Dendritic cell treated with granulocyte-macrophage colony-stimulating factor and Interleukin-4, amounts not matched to agents 40 ng/mL and 50 ng/mL, for 4 days (primary cell): ENCODE results near the gene CFAP161.
A peak's percentile ranks its signal among the peaks of the same experiment; 100 is the strongest.

Experiments used
- H3K27ac Mint-ChIP-seq: one replicate; pipeline ENCODE4 v1.8.0; 2022; ENCODE audit warnings: mild to moderate bottlenecking, mixed read lengths
- H3K27me3 Mint-ChIP-seq: one replicate; pipeline ENCODE4 v1.8.0; 2022; ENCODE audit warnings: mild to moderate bottlenecking, mixed read lengths
- H3K36me3 Mint-ChIP-seq: one replicate; pipeline ENCODE4 v1.8.0; 2022; ENCODE audit warnings: low read depth, mixed read lengths
- H3K4me1 Mint-ChIP-seq: one replicate; pipeline ENCODE4 v1.8.0; 2022; ENCODE audit warnings: low read depth, mixed read lengths
- H3K4me3 Mint-ChIP-seq: one replicate; pipeline ENCODE4 v1.8.0; 2022; ENCODE audit warnings: mild to moderate bottlenecking, moderate library complexity, mixed read lengths
- H3K9me3 Mint-ChIP-seq: one replicate; pipeline ENCODE4 v1.8.0; 2022; ENCODE audit warnings: mixed read lengths
- intact Hi-C: fragments of 100-400 bp; cut with micrococcal nuclease; formaldehyde crosslinking; loops from one replicate; pipeline ENCODE4 v1.15.0; 2022

The CFAP161 gene

GRCh38 chr15:81174125-81174791 lies 40.2 kb downstream of the CFAP161 start:
- Mint-ChIP-seq H3K9me3 (no peaks in the 10 kb centered on the region), H3K27ac (no peak overlapping the region), H3K4me3 (no peak overlapping the region), H3K36me3 (no peaks in the 10 kb centered on the region), H3K4me1 (no peaks in the 10 kb centered on the region), H3K27me3 (peaks cover 14% of the 10 kb centered on the region)
- intact Hi-C loops = no loop called here

DNA sequence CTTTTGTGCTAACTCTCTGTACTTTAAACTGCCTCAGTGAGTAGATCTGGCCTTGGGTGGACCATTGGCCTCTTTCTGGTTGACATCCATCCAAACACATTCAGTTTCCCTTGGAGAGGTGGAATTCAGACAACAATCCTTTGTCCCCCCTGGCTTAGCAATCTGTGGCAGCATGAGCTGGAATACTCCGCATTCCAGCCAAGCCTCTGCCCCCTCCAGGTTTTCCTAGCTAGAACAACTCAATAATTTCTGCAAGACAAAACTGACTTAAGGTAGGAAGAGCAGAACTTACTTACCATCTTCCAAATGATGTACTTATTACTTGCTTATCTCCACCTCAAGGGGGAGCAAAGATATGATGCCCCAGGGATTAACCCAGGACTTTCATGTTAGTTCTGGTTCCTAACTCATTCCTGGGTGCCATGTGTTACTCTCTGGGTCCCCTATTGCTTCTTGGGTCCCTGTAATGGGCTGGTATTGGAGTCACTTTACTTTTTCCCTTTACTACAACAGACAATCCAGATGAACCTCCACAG lies 40.8 kb downstream of the CFAP161 start:
- Mint-ChIP-seq H3K4me3 (no peak overlapping the region), H3K4me1 (no peaks in the 10 kb centered on the region), H3K36me3 (no peaks in the 10 kb centered on the region), H3K27ac (no peak overlapping the region), H3K9me3 (no peaks in the 10 kb centered on the region), H3K27me3 (peaks cover 17% of the 10 kb centered on the region)
- intact Hi-C loops = no loop called here

GRCh38 chr15:81175496-81175895 lies 41.4 kb downstream of the CFAP161 start:
- no peaks in the 10 kb centered on the region for H3K36me3 Mint-ChIP-seq
- peaks cover 17% of the 10 kb centered on the region for H3K27me3 Mint-ChIP-seq
- H3K4me1 Mint-ChIP-seq = no peaks in the 10 kb centered on the region
- no peaks in the 10 kb centered on the region for H3K9me3 Mint-ChIP-seq
- H3K4me3 Mint-ChIP-seq = no peak overlapping the region
- intact Hi-C loops = no loop called here
- H3K27ac Mint-ChIP-seq = no peak overlapping the region

DNA sequence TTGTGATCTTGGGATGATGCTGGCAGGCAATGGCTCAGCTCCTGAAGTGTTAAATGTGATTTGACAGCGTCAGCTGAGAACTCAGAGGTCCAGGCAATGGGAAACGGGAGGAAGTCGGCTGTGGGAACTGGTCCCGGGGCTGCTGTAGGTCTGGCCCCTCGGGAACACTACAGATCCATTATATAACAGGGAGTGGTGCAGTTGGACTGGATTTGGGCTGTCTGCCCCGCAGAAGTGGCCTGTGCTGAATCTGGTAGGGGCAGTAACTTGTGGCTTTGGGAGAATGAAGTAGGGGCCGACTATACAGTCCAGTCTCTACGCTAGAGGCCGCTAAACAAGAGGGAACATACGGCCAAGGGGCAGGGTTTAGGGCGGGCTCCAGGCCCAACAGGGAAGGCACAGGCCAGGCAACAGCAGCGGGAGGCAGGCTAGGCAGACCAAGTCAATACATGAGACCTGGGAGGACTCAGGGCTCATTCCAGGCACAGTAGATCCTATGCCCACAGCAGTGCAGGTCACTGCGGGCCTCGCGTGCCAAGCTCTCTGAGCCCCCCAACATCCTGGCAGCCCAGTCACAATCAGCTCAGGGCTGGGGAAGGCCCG lies 42.3 kb downstream of the CFAP161 start:
- no peaks in the 10 kb centered on the region for H3K4me1 Mint-ChIP-seq
- no peak overlapping the region for H3K27ac Mint-ChIP-seq
- peaks cover 19% of the 10 kb centered on the region for H3K27me3 Mint-ChIP-seq
- no peaks in the 10 kb centered on the region for H3K36me3 Mint-ChIP-seq
- intact Hi-C loops = no loop called here
- no peak overlapping the region for H3K4me3 Mint-ChIP-seq
- no peaks in the 10 kb centered on the region for H3K9me3 Mint-ChIP-seq

- Mint-ChIP-seq H3K27me3 (peaks cover 27% of the 10 kb centered on the region), H3K4me3 (no peak overlapping the region), H3K27ac (no peak overlapping the region), H3K36me3 (no peaks in the 10 kb centered on the region), H3K4me1 (peaks cover 13% of the 10 kb centered on the region), H3K9me3 (no peaks in the 10 kb centered on the region)
- intact Hi-C loops = no loop called here
Observed at GRCh38 chr15:81178365-81178764, 44.3 kb downstream of the CFAP161 start.

DNA sequence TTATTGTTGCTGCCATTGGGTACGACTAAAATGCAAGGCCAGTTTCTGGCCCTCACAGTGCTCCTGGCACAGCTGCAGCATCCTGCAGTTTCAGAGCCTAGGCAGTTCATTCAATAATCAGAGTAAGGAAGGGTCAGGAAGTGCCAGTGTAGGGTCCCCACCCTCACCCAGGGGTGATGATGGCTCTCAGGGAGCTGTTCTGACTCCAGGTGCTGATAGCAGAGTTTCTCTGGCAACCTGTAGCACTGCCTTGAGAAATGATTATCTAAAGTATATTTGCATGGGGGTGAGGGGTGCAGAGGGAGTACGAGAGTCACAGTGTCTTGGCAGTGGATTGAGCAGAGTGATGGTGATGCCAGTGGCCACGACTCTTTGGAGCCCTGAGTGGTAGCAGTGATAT lies 47.1 kb downstream of the CFAP161 start:
- intact Hi-C loops = loop anchor here (5.0 kb wide), 1 partner anchor 46 kb away; no protein-coding TSS in a partner anchor
- Mint-ChIP-seq H3K4me3 (no peak overlapping the region), H3K36me3 (no peaks in the 10 kb centered on the region), H3K27me3 (peaks cover 31% of the 10 kb centered on the region), H3K27ac (no peak overlapping the region), H3K4me1 (peaks cover 35% of the 10 kb centered on the region), H3K9me3 (no peaks in the 10 kb centered on the region)

- H3K27me3 Mint-ChIP-seq = peaks cover 31% of the 10 kb centered on the region
- no peak overlapping the region for H3K27ac Mint-ChIP-seq
- peaks cover 35% of the 10 kb centered on the region for H3K4me1 Mint-ChIP-seq
- H3K36me3 Mint-ChIP-seq = no peaks in the 10 kb centered on the region
- H3K4me3 Mint-ChIP-seq = no peak overlapping the region
- no peaks in the 10 kb centered on the region for H3K9me3 Mint-ChIP-seq
- intact Hi-C loops = loop anchor here (5.0 kb wide), 1 partner anchor 45 kb away; no protein-coding TSS in a partner anchor
Observed at GRCh38 chr15:81182031-81182755, 48.1 kb downstream of the CFAP161 start.

GRCh38 chr15:81182756-81183438 lies 48.8 kb downstream of the CFAP161 start:
- Mint-ChIP-seq H3K27ac (peak overlapping the region; percentile 64), H3K4me3 (peak overlapping the region; percentile 5), H3K9me3 (no peaks in the 10 kb centered on the region), H3K4me1 (peaks cover 35% of the 10 kb centered on the region), H3K27me3 (peaks cover 31% of the 10 kb centered on the region), H3K36me3 (no peaks in the 10 kb centered on the region)
- intact Hi-C loops = loop anchor here (5.0 kb wide), 1 partner anchor 44 kb away; no protein-coding TSS in a partner anchor

DNA sequence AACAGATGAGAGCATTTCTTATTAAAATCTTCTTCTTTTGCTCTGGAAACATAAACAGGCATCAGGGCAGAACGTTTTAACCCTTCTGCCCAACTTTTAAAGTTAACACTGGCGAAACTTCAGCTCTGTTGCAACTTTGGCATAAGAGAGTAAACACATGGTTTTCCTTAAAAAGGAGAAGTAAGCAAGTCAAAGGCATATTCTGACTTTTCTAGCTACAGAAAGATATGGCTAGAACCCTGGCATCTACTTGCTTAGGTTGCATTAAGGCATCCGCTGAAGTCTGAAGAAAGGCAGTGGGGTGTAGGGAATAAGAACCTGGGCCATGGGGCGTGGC lies 49.3 kb downstream of the CFAP161 start:
- H3K27ac Mint-ChIP-seq = peak overlapping the region; percentile 64
- intact Hi-C loops = loop anchor here (5.0 kb wide), 1 partner anchor 44 kb away; no protein-coding TSS in a partner anchor
- peak overlapping the region; percentile 5 for H3K4me3 Mint-ChIP-seq
- no peaks in the 10 kb centered on the region for H3K9me3 Mint-ChIP-seq
- H3K4me1 Mint-ChIP-seq = peaks cover 35% of the 10 kb centered on the region
- H3K36me3 Mint-ChIP-seq = no peaks in the 10 kb centered on the region
- H3K27me3 Mint-ChIP-seq = peaks cover 32% of the 10 kb centered on the region

GRCh38 chr15:81184188-81184587 lies 50.1 kb downstream of the CFAP161 start:
- Mint-ChIP-seq H3K9me3 (no peaks in the 10 kb centered on the region), H3K27me3 (peaks cover 30% of the 10 kb centered on the region), H3K27ac (peak overlapping the region; percentile 64), H3K36me3 (no peaks in the 10 kb centered on the region), H3K4me3 (no peak overlapping the region), H3K4me1 (peaks cover 35% of the 10 kb centered on the region)
- intact Hi-C loops = loop anchor here (5.0 kb wide), 1 partner anchor 43 kb away; no protein-coding TSS in a partner anchor

DNA sequence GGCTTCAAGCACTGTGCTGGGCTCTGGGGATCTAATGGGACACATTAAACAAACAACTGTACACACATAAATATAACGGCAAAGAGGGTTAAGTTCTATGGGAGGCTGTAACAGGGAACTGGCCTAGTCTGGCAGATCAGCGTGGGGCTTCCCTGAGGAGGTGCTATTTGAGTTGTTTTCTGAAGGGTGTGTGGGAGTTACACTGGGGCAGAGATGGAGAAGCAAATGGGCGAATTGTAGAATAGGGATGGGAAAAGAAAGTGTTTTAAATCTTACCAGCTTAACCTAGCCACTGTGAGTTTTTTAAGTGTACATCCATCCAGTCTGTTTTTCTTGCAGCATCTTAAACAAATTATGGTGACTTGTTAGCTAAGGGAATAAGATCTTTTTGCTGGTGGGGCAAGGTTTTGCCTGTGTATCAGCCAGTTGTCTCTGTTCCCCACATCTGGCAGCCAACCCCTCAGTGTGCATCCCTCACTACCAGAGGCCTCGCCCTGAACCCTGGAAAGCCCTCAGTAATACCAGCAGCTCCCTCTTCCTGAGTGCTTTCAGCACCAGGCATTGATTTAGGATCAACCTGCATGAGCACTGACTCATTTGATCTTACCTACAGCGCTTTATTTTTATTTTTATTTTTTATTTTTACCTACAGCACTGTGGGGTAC lies 51.7 kb downstream of the CFAP161 start:
- Mint-ChIP-seq H3K4me1 (peaks cover 41% of the 10 kb centered on the region), H3K4me3 (no peak overlapping the region), H3K36me3 (no peaks in the 10 kb centered on the region), H3K27ac (no peak overlapping the region), H3K27me3 (peaks cover 26% of the 10 kb centered on the region), H3K9me3 (no peaks in the 10 kb centered on the region)
- intact Hi-C loops = no loop called here

- Mint-ChIP-seq H3K9me3 (no peaks in the 10 kb centered on the region), H3K27me3 (peaks cover 10% of the 10 kb centered on the region), H3K4me1 (peaks cover 28% of the 10 kb centered on the region), H3K4me3 (no peak overlapping the region), H3K27ac (no peak overlapping the region), H3K36me3 (no peaks in the 10 kb centered on the region)
- intact Hi-C loops = no loop called here
Observed at GRCh38 chr15:81188354-81188753, 54.3 kb downstream of the CFAP161 start.

GRCh38 chr15:81189583-81190283 lies 55.7 kb downstream of the CFAP161 start:
- no peak overlapping the region for H3K4me3 Mint-ChIP-seq
- H3K36me3 Mint-ChIP-seq = no peaks in the 10 kb centered on the region
- H3K4me1 Mint-ChIP-seq = peaks cover 14% of the 10 kb centered on the region
- no peak overlapping the region for H3K27ac Mint-ChIP-seq
- intact Hi-C loops = no loop called here
- H3K27me3 Mint-ChIP-seq = peaks cover 6% of the 10 kb centered on the region
- H3K9me3 Mint-ChIP-seq = no peaks in the 10 kb centered on the region
